Endothelial cell of umbilical vein (primary cell): ENCODE results near the gene MELTF. TPM values are rescaled to one million over a fixed set of nuclear protein-coding genes. Genes with fewer than 3 reads are reported as not detected.

Source experiments
- BruUV-seq: library from RNA; stranded (reverse); fragments of 400-500 nt; replicated peaks from 2 replicates; lab custom pipeline; 2021; lab: Mats Ljungman, UMichigan
- CTCF ChIA-PET: fragments of 300-600, 350-600 bp; sonication (Branson Sonifier 250); formaldehyde crosslinking; loops from one replicate; lab custom pipeline; 2021; ENCODE audit warnings: antibody characterized with exemption, inconsistent platforms; lab: Charles Lee
- POLR2A ChIA-PET: fragments of 300-600, 350-600 bp; sonication (Branson Sonifier 250); formaldehyde crosslinking; loops from one replicate; lab custom pipeline; 2021; ENCODE audit warnings: antibody characterized with exemption, inconsistent platforms; lab: Charles Lee
- DNase-seq: peaks from one replicate; pipeline ENCODE4 v3.0.0-alpha.2; 2011; ENCODE audit warnings: low read depth, low spot score
- FAIRE-seq: peaks from 2 replicates; lab custom pipeline; 2011; peaks lifted over from hg19 to GRCh38; lab: Jason Lieb, UNC
- H2AFZ ChIP-seq: 2 replicates; pipeline ENCODE4 v1.6.0; 2012; ENCODE audit warnings: low read depth, low read length, control low read depth, inconsistent platforms
- H3K27ac ChIP-seq: 2 replicates; pipeline ENCODE4 v1.5.1; 2011; ENCODE audit warnings: low read depth, mild to moderate bottlenecking, control low read depth, low read length, moderate library complexity; ENCODE audit not compliant: insufficient read depth
- H3K27me3 ChIP-seq, 2 experiments: 2 replicates each; pipeline versions ENCODE4 v1.6.0 to v1.6.1; 2011; ENCODE audit warnings: low read length in 2 of 2, mixed read lengths in 1 of 2; ENCODE audit not compliant: control insufficient read depth in 2 of 2, insufficient read depth in 2 of 2
- H3K36me3 ChIP-seq, 2 experiments: 2 replicates in 1 of 2; 3 replicates in 1 of 2; pipeline ENCODE4 v1.5.1; 2011; ENCODE audit warnings: low read length in 2 of 2, mild to moderate bottlenecking in 1 of 2, moderate library complexity in 1 of 2; ENCODE audit not compliant: control insufficient read depth in 2 of 2, insufficient read depth in 2 of 2; ENCODE audit errors: extremely low read depth in 1 of 2
- H3K4me1 ChIP-seq: 3 replicates; pipeline ENCODE4 v1.5.1; 2011; ENCODE audit warnings: mild to moderate bottlenecking, low read length; ENCODE audit not compliant: control insufficient read depth, insufficient read depth; ENCODE audit errors: extremely low read depth
- H3K4me2 ChIP-seq: 2 replicates; pipeline ENCODE4 v1.6.1; 2011; ENCODE audit warnings: low read length, control low read depth, mixed read lengths; ENCODE audit not compliant: insufficient read depth
- H3K4me3 ChIP-seq, 3 experiments: fragments of 200-600 bp in 1 of 3; sonication (generic), shearing (Covaris generic) in 1 of 3; replicated peaks in 1 of 3; 2 replicates each; pipeline ENCODE4 v1.5.1; 2011 to 2016; ENCODE audit warnings: control low read depth in 3 of 3, low read length in 3 of 3, mild to moderate bottlenecking in 2 of 3, inconsistent platforms in 1 of 3, low read depth in 1 of 3, moderate library complexity in 1 of 3; ENCODE audit not compliant: insufficient read depth in 1 of 3
- H3K79me2 ChIP-seq: 2 replicates; pipeline ENCODE4 v1.6.0; 2012; ENCODE audit warnings: low read length, inconsistent platforms; ENCODE audit not compliant: control insufficient read depth, insufficient read depth
- H3K9ac ChIP-seq: replicated peaks from 2 replicates; pipeline ENCODE3; 2011; ENCODE audit warnings: low read length, control low read depth; ENCODE audit not compliant: insufficient read depth; ENCODE audit errors: extremely low read depth
- H3K9me1 ChIP-seq: replicated peaks from 3 replicates; pipeline ENCODE4 v1.6.0; 2011; ENCODE audit warnings: mild to moderate bottlenecking, low read length; ENCODE audit not compliant: control insufficient read depth, insufficient read depth; ENCODE audit errors: extremely low read depth
- H3K9me3 ChIP-seq: replicated peaks from 2 replicates; pipeline ENCODE4 v1.5.1; 2012; ENCODE audit warnings: low read length, inconsistent platforms; ENCODE audit not compliant: control insufficient read depth, insufficient read depth
- H4K20me1 ChIP-seq: replicated peaks from 2 replicates; pipeline ENCODE3; 2011; ENCODE audit warnings: mild to moderate bottlenecking, low read length; ENCODE audit not compliant: control insufficient read depth, insufficient read depth; ENCODE audit errors: extremely low read depth
- CTCF ChIP-seq, 2 donors: IDR thresholded peaks; 1 replicate in 1 of 2; 2 replicates in 1 of 2; pipeline ENCODE4 v1.5.1; 2011; ENCODE audit warnings: low read length in 2 of 2, mild to moderate bottlenecking in 2 of 2, moderate library complexity in 2 of 2, control low read depth in 1 of 2, inconsistent platforms in 1 of 2, low read depth in 1 of 2; ENCODE audit not compliant: insufficient read depth in 1 of 2; ENCODE audit errors: extremely low read depth in 1 of 2
- FOS ChIP-seq: IDR thresholded peaks from 2 replicates; pipeline ENCODE4 v1.6.1; 2011; ENCODE audit warnings: mild to moderate bottlenecking, low read length, moderate library complexity, borderline replicate concordance; ENCODE audit not compliant: insufficient read depth
- GATA2 ChIP-seq: IDR thresholded peaks from 2 replicates; pipeline ENCODE4 v1.7.0; 2011; ENCODE audit warnings: low read depth, mild to moderate bottlenecking, moderate library complexity, mixed read lengths, low read length; ENCODE audit not compliant: insufficient read length, insufficient read depth
- MAX ChIP-seq: IDR thresholded peaks from 2 replicates; pipeline ENCODE4 v1.6.1; 2011; ENCODE audit not compliant: insufficient read depth, insufficient read length
- MYC ChIP-seq: IDR thresholded peaks from one replicate; pipeline ENCODE4 v1.6.1; 2011; ENCODE audit warnings: mild to moderate bottlenecking, low read depth, low read length
- POLR2A ChIP-seq: IDR thresholded peaks from 2 replicates; pipeline ENCODE4 v1.6.1; 2012; ENCODE audit warnings: low read depth, mild to moderate bottlenecking, control low read depth, low read length
- POLR2AphosphoS5 ChIP-seq: IDR thresholded peaks from 2 replicates; pipeline ENCODE4 v1.6.1; 2012; ENCODE audit warnings: low read depth, mild to moderate bottlenecking, control low read depth, low read length, moderate library complexity; ENCODE audit not compliant: insufficient read depth
- dilution Hi-C: fragments of 300-500 bp; cut with MboI; formaldehyde crosslinking; loops from one replicate; pipeline ENCODE4 v1.15.0; 2019; ENCODE audit warnings: low sequenced_read_pairs; ENCODE audit not compliant: extremely low pct_ligation_motif_present
- intact Hi-C: fragments of 100-400 bp; cut with micrococcal nuclease; formaldehyde crosslinking; loops from one replicate; pipeline ENCODE4 v1.10.0; 2022
- polyA plus RNA-seq, 4 experiments: library from polyadenylated mRNA; depleted of rRNA in 3 of 4; stranded (reverse) in 3 of 4; unstranded in 1 of 4; fragments of >200 nt; gene quantifications; 2 replicates each; pipeline versions ENCODE4 v1.2.1 to v1.2.3, GENCODE V29; 2011 to 2012; ENCODE audit warnings: missing spikeins in 1 of 4
- total RNA-seq: library from RNA; stranded (reverse); gene quantifications from 2 replicates; pipeline ENCODE4 v1.2.3, GENCODE V29; 2021

Gene MELTF
- total and polyA plus RNA-seq, 2 donors (not counting 3 experiments of a cell fraction or from before 2014, with no cell fraction given), result 0.59 to 2.3 TPM

- Histone ChIP-seq H3K4me1 (no peaks in the 10 kb centered on the region), H3K4me3 (no peak overlapping the region), H3K9me1 (no peaks in the 10 kb centered on the region), H3K27ac (no peak overlapping the region), H3K9me3 (no peaks in the 10 kb centered on the region), H3K4me2 (no peak overlapping the region), H3K9ac (no peak overlapping the region), H4K20me1 (no peaks in the 10 kb centered on the region), H2AFZ (no peak overlapping the region), H3K36me3 (peaks cover 0 to 2% of the 10 kb centered on the region in 2 experiments), H3K27me3 (peaks cover 0 to under 1% of the 10 kb centered on the region in 2 experiments), H3K79me2 (no peaks in the 10 kb centered on the region)
- DNase-seq (no peak), FAIRE-seq (no peak)
- intact Hi-C loops (no loop called here), dilution Hi-C loops (no loop called here)
- no TSS peak for BruUV-seq
- ChIA-PET POLR2A (no interaction called here), CTCF (interaction anchor here (1.3 to 1.8 kb wide), 2 partner anchors 10 to 43 kb away, joined by 3 to 4 read pairs; no protein-coding TSS in a partner anchor)
- no peak for TF ChIP-seq FOS
- TF ChIP-seq POLR2A, result no peak
- TF ChIP-seq MAX, result no peak
- TF ChIP-seq MYC, result no peak
- TF ChIP-seq POLR2AphosphoS5, result no peak
- TF ChIP-seq CTCF (IDR thresholded peaks at IDR 0.05; ENCODE audit: extremely low read depth in 1 of 2, insufficient read depth in 1 of 2, low read depth in 1 of 2, low read length in 2 of 2), result no peak
- no peak for TF ChIP-seq GATA2
Measured at GRCh38 chr3:197040658-197041057, 11.0 kb upstream of the MELTF start.
